PFSK-1 (cell line): ENCODE results near the gene DNAJB11.

Source experiments
- FOXP2 ChIP-seq: optimal IDR thresholded peaks from 2 replicates; pipeline ENCODE3; 2011; ENCODE audit warnings: borderline replicate concordance, control low read depth, inconsistent platforms; ENCODE audit not compliant: insufficient read depth; ENCODE audit errors: extremely low read length, extremely low read depth
- POLR2AphosphoS5 ChIP-seq: IDR thresholded peaks from 2 replicates; pipeline ENCODE4 v1.6.1; 2012; ENCODE audit warnings: low read depth, mild to moderate bottlenecking, control low read depth, low read length, moderate library complexity
- REST ChIP-seq, 2 experiments: IDR thresholded peaks; 2 replicates each; pipeline versions ENCODE4 v1.6.1 to v1.8.0; 2011 to 2012; ENCODE audit warnings: low read depth in 2 of 2, low read length in 2 of 2, control low read depth in 1 of 2, inconsistent platforms in 1 of 2, mild to moderate bottlenecking in 1 of 2, moderate library complexity in 1 of 2; ENCODE audit not compliant: insufficient read depth in 1 of 2
- SIN3A ChIP-seq: IDR thresholded peaks from 2 replicates; pipeline ENCODE4 v1.6.1; 2012; ENCODE audit warnings: mild to moderate bottlenecking, low read length, moderate library complexity, borderline replicate concordance; ENCODE audit not compliant: insufficient read depth
- TAF1 ChIP-seq: IDR thresholded peaks from 2 replicates; pipeline ENCODE4 v1.6.1; 2012; ENCODE audit warnings: low read length, control low read depth, borderline replicate concordance; ENCODE audit not compliant: insufficient read depth

The DNAJB11 gene

GRCh38 chr3:186590580-186591295, 20.2 kb downstream of the DNAJB11 start:
- no peak for TF ChIP-seq TAF1
- TF ChIP-seq FOXP2 = no peak
- TF ChIP-seq POLR2AphosphoS5 = no peak
- no peak for TF ChIP-seq SIN3A
- no peak for TF ChIP-seq REST (IDR thresholded peaks at IDR 0.05; ENCODE audit: insufficient read depth in 1 of 2, low read depth in 2 of 2, low read length in 2 of 2)

- TF ChIP-seq TAF1 (no peak), POLR2AphosphoS5 (no peak), REST (IDR thresholded peaks at IDR 0.05; ENCODE audit: insufficient read depth in 1 of 2, low read depth in 2 of 2, low read length in 2 of 2) (no peak), FOXP2 (no peak), SIN3A (no peak)
Measured at GRCh38 chr3:186592682-186593081, 22.2 kb downstream of the DNAJB11 start.

DNA sequence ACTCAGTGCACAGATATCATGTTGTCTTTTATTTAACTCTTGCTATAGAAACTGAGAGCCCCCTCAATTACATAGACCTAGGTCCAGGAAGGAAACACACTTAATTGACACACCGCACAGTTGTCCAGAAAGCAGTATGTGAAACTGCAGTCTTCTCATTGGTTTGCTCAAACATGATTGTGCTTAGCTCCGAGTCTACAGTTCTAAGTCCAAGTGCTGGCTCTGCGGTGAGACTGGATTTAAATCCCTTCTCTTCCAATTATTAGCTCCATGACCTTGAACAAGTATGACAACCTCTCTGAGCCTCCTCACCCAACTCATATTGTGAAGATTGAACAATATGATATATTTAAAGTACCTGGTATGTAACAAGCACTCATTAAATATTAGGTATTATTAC, 23.3 kb downstream of the DNAJB11 start:
- no peak for TF ChIP-seq REST (IDR thresholded peaks at IDR 0.05; ENCODE audit: insufficient read depth in 1 of 2, low read depth in 2 of 2, low read length in 2 of 2)
- TF ChIP-seq FOXP2 = no peak
- no peak for TF ChIP-seq SIN3A
- no peak for TF ChIP-seq POLR2AphosphoS5
- no peak for TF ChIP-seq TAF1

DNA sequence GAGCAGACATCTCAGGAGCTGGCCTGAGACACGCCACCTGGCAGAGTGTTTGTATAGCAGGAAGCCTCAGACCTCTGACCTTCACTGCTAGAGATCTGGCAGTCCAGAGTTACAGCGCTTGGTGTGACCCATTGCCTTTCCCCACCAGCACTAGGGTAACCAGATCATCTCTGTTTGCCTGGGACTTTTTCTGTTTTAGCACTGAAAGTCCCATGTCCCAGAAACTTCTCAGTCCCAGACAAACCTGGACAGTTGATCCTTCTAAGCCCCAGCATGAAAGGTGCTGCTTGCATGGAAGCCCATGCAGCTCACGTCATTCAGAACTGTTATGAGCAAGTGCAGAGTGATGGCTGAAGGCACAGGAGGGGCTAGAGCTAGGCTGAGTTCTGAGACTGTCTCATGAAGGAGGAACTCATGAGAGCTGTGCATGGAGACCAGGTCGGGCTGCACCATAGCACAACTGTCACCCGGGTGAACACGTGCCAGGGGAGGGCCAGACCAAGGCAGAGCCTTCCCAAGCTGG, 24.1 kb downstream of the DNAJB11 start:
- TF ChIP-seq SIN3A = no peak
- TF ChIP-seq TAF1 = no peak
- no peak for TF ChIP-seq REST (IDR thresholded peaks at IDR 0.05; ENCODE audit: insufficient read depth in 1 of 2, low read depth in 2 of 2, low read length in 2 of 2)
- TF ChIP-seq FOXP2 = no peak
- no peak for TF ChIP-seq POLR2AphosphoS5
